SK-N-MC (cell line): ENCODE measurements around the gene PPP2R3A.

Experiments
- EZH2 ChIP-seq: fragments of 200-600 bp; sonication (generic); IDR thresholded peaks from one replicate; pipeline ENCODE4 v1.6.1; 2017; ENCODE audit warnings: antibody characterized with exemption
- FOXP2 ChIP-seq: optimal IDR thresholded peaks from 2 replicates; pipeline ENCODE3; 2011; ENCODE audit warnings: mild to moderate bottlenecking, moderate library complexity; ENCODE audit not compliant: insufficient read depth; ENCODE audit errors: extremely low read length, control extremely low read depth
- POLR2AphosphoS5 ChIP-seq: IDR thresholded peaks from 2 replicates; pipeline ENCODE4 v1.6.1; 2012; ENCODE audit warnings: mild to moderate bottlenecking, low read depth, low read length, borderline replicate concordance

DNA sequence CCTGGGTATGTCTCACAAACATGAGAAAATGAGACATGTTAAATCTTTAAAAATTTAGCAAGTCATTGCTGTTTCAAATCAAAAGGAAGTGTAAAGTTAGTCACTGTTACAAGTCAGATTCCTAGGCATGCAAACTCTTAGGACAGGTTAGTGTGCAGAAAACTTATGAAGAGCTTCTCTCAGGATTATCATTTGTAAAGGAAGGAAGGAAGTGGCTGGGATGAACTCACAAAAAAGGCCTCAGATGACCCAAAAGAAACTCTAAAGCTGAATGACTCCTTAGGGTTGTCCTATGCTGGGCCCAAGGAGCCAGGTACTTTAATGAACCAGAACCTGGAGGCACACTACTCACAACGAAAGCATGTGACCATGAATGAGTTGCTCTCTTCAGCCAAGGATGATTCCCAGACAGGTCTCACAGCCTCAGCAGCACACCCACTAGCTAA lies 205.6 kb downstream of the PPP2R3A start:
- TF ChIP-seq POLR2AphosphoS5 (no peak), EZH2 (no peak), FOXP2 (no peak)
